Measurements from ENCODE around the gene ZDHHC8. TPM values are rescaled to one million over a fixed set of nuclear protein-coding genes. Genes with fewer than 3 reads are reported as not detected.
"Not testable (repeated sequence)": the region's sequence is repeated elsewhere in the genome, so short reads cannot be mapped to it uniquely, and the experiment has no call there.

Gene ZDHHC8
- polyA plus RNA-seq, 3 donors, result 20.5 to 45.6 (median 28.0) TPM

GRCh38 chr22:20149257-20150250 is 17.9 kb downstream of the ZDHHC8 start:
- H3K27ac ChIP-seq (ENCODE audit: low read depth, low read length), result no peak overlapping the region
- WGBS, 3 donors, result 61 to 66% (median 64%) methylated on average over 24 to 32 of the region's 32 CpGs

- H3K27ac ChIP-seq (ENCODE audit: low read depth, low read length), result no peak within 1 kb of the TSS
- WGBS, 3 donors, result 69 to 88% (median 71%) methylated on average over 7 to 14 of the region's 14 CpGs
These were observed 19.0 kb downstream of the ZDHHC8 start, which contains the start of gene CCDC188 for GRCh38 chr22:20150381-20151275. Gene CCDC188, minus strand, starts transcription at chr22:20151055. Its CDS starts 69 bp downstream, at chr22:20150986.

- WGBS, 3 donors, result 83 to 94% (median 91%) methylated on average over 4 of the region's 4 CpGs
- H3K27ac ChIP-seq (ENCODE audit: low read depth, low read length), result no peak overlapping the region
These were observed 19.6 kb downstream of the ZDHHC8 start for GRCh38 chr22:20151276-20151588.

DNA sequence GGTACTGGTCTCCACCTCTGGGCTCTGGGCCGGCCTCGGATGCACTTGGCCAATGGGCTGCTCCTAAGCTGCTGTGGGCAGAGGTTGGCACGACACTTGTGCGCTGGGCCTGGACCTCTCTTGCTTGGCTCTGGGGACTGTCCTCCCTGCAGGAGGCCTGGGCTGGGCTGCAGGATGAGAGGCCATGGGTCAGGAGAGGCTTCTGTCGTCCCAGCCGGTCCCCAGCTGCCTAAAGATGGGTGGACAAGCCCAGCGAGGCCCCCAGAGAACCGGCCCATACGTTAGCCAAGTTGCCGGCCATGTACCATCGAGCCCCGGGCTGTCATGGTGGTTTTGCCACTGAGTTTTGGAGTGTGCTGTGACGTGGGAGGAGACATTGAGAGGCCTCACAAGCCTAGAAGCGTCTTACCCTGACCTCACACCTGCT is 20.9 kb downstream of the ZDHHC8 start:
- no peak overlapping the region for H3K27ac ChIP-seq (ENCODE audit: low read depth, low read length)
- 81 to 85% (median 82%) methylated on average over 14 of the region's 14 CpGs for WGBS, 3 donors

DNA sequence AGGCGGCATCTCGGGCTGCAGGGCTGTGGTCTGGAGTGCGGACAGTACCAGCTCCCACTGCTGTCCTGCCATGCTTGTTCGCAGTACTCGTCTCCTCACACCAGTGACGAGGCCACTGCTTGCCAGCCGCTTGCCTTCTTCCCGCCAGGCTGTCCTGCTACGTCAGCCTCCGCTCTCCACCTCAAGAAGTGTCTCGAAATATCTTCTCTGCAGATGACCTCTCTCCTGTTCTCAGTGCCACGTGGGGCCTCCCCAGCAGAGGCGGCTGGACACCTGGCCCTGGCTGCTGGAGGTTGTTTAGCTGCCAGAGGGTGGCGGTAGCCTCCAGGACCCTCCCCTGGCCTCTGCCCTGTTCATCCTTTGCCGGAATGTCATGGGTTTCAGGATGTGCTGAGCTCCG is 22.3 kb downstream of the ZDHHC8 start:
- H3K27ac ChIP-seq (ENCODE audit: low read depth, low read length), result no peak overlapping the region
- WGBS, 3 donors, result 62 to 66% (median 65%) methylated on average over 16 of the region's 16 CpGs

DNA sequence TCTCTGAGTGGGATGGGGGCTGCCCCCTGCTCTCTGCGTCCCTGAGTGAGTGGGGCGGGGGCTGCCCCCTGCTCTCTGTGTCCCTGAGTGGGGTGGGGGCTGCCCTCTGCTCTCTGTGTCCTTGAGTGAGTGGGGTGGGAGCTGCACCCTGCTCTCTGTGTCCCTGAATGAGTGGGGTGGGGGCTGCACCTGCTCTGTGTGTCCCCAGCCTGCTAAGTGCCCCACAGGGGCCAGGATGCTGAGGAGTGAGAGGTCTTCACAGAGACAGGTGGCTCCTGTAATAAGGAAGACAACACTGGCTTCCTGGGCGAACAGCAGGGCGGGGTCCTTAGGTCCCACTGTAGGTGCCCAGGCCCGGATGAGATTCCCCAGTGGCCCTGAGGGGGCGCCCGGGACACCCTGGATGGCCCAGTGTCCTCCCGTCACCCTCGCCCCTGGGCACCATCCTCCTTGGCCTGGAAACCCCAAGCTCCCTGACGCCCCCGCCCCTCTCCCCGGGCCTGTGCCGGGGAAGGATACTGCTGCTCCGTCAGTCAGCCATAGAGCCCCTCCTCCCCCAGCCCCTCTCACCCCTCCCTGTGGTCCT is 23.1 kb downstream of the ZDHHC8 start:
- H3K27ac ChIP-seq (ENCODE audit: low read depth, low read length), result no peak overlapping the region
- 47 to 57% (median 52%) methylated on average over 12 to 14 of the region's 14 CpGs for WGBS, 3 donors

- 41 to 62% (median 50%) methylated on average over 30 of the region's 30 CpGs for WGBS, 3 donors
- no peak overlapping the region for H3K27ac ChIP-seq (ENCODE audit: low read depth, low read length)
These were observed 23.9 kb downstream of the ZDHHC8 start for GRCh38 chr22:20155330-20156041.

- WGBS, 3 donors, result 49 to 71% (median 53%) methylated on average over 5 to 7 of the region's 7 CpGs
- H3K27ac ChIP-seq (ENCODE audit: low read depth, low read length), result no peak overlapping the region
These were observed 24.4 kb downstream of the ZDHHC8 start for GRCh38 chr22:20156042-20156389.

GRCh38 chr22:20156611-20157429 is 25.2 kb downstream of the ZDHHC8 start:
- WGBS, 3 donors, result 39 to 51% (median 46%) methylated on average over 17 of the region's 17 CpGs
- no peak overlapping the region for H3K27ac ChIP-seq (ENCODE audit: low read depth, low read length)

GRCh38 chr22:20157430-20158183 is 26.0 kb downstream of the ZDHHC8 start:
- WGBS, 3 donors, result 51 to 60% (median 57%) methylated on average over 15 of the region's 15 CpGs
- no peak overlapping the region for H3K27ac ChIP-seq (ENCODE audit: low read depth, low read length)

GRCh38 chr22:20158391-20159036 is 26.9 kb downstream of the ZDHHC8 start:
- WGBS, 3 donors, result 47 to 78% (median 55%) methylated on average over 13 to 15 of the region's 15 CpGs
- no peak overlapping the region for H3K27ac ChIP-seq (ENCODE audit: low read depth, low read length)

DNA sequence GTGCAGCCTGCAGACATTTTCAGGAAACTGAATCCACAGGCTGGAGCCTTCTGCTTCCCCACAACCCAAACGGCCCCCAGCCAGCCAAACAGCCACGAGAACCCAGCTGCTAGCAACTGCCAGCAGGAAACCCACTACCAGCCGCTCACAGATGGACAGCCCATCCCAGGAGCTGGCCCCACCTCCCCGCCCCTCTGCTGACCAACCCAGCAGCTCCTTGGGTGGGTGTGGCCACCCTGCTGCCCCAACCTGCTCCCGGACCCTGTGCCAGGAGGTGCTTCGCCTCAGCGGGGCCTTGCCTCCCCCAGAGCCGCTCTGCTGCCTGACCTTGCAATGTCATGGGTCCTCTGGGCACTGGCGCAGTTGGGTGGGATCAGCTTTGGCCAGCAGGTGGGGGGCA is 27.5 kb downstream of the ZDHHC8 start:
- 36 to 65% (median 47%) methylated on average over 9 of the region's 9 CpGs for WGBS, 3 donors
- no peak overlapping the region for H3K27ac ChIP-seq (ENCODE audit: low read depth, low read length)

GRCh38 chr22:20159531-20159930 is 27.9 kb downstream of the ZDHHC8 start:
- WGBS, 3 donors, result 63 to 78% (median 78%) methylated on average over 8 to 11 of the region's 14 CpGs
- H3K27ac ChIP-seq (ENCODE audit: low read depth, low read length), result not testable (repeated sequence)

- WGBS, 3 donors, result 67 to 84% (median 71%) methylated on average over 10 of the region's 10 CpGs
- H3K27ac ChIP-seq (ENCODE audit: low read depth, low read length), result no peak overlapping the region
These were observed 28.4 kb downstream of the ZDHHC8 start for GRCh38 chr22:20160041-20160440.

DNA sequence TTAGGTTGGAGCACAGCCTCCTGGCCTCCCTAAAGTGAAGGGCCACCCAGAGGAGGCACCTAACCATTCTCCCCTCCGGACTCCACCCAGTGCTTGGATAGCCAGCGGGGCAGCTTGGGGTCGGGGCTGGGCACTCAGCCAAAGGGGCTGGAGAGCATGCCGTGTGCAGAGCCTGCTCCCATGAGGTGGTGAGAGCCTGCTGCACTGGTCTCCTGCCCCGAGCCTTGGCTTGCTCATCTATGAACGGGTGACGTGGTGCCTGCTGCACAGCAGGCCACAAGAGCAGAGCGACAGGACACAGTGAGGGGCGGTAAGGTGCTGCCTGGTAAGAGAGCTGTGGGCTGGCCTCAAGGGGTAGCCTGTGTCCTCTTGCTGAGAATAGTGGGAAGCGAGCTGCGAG is 33.3 kb downstream of the ZDHHC8 start:
- no peak overlapping the region for H3K27ac ChIP-seq (ENCODE audit: low read depth, low read length)
- WGBS, 3 donors, result 69 to 71% (median 71%) methylated on average over 9 to 11 of the region's 11 CpGs

- 86 to 96% (median 87%) methylated on average over 11 to 12 of the region's 12 CpGs for WGBS, 3 donors
- H3K27ac ChIP-seq (ENCODE audit: low read depth, low read length), result no peak overlapping the region
These were observed 33.8 kb downstream of the ZDHHC8 start for GRCh38 chr22:20165421-20165820.
